ENCODE data around the gene ADRA2B.
"Not testable (repeated sequence)": the region's sequence is repeated elsewhere in the genome, so short reads cannot be mapped to it uniquely, and the experiment has no call there.

ADRA2B gene

DNA sequence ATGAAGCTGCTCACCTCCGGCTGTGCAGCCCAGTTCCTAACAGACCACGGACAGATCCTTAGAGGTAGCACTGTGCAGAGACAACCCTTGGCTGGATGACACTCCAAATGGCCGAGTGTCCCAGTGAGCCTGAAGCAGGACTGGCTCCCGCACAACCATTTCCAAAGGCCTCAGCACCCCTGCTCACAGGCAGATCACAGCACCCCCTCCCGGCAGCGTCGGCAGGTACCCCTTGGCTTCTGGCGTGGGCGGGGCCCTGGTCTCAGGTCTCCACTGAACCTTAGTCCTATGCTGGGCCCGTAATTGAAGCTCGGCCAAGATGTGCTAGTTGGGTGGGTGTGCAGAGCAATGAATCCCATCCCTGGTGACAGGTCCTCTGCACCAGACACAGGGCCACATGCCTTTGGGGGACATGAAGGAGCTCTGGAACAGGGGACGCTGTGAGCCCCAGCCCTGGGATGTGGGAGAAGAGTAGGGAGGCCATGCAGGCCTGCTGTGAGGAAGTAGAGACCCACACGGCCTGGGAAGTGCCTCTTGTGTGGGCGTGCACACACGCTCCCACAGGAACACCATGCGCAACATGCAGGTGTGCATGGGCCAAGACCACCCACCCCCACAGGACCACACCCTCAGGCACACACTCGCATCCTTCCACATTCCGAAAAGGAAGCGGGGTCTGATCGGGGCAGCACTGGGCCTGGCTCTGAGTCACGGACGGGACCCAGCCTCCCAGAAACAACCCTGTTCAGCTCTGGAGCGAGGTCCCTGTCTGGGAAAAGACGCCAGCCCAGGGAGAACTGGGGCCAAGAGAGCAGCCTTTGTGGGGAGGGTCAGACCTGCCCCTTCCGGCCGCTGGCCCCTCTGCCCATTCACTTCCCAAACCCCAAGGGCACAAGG, 26.1 kb upstream of the ADRA2B start:
- Histone ChIP-seq H3K9me3 (ENCODE audit: control insufficient read depth in 2 of 2, low read length in 2 of 2) (no peaks in the 10 kb centered on the region), H3K27me3 (ENCODE audit: control insufficient read depth in 1 of 2, insufficient read depth in 2 of 2, low read length in 2 of 2) (peaks cover 3 to 8% of the 10 kb centered on the region in 2 donors), H3K36me3 (ENCODE audit: control insufficient read depth in 2 of 2, insufficient read depth in 2 of 2, low read length in 2 of 2) (no peaks in the 10 kb centered on the region), H3K4me1 (ENCODE audit: control insufficient read depth, insufficient read depth, low read length) (peaks cover 12% of the 10 kb centered on the region), H3K27ac (ENCODE audit: low read length) (no peak overlapping the region), H3K9ac (ENCODE audit: low read length in 2 of 2) (no peak overlapping the region), H3K4me3 (ENCODE audit: low read length in 2 of 2) (no peak overlapping the region)

DNA sequence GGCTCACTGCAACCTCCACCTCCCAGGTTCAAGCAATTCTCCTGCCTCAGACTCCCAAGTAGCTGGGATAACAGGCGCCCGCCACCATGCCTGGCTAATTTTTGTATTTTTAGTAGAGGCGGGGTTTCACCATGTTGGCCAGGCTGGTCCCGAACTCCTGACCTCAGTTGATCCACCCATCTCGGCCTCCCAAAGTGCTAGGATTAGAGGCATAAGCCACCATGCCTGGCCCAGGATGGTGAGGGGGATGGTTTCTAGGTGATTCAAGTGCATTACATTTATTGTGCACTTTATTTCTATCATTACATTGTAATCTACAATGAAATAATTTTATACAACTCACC, 25.2 kb upstream of the ADRA2B start:
- H3K36me3 ChIP-seq (ENCODE audit: control insufficient read depth in 2 of 2, insufficient read depth in 2 of 2, low read length in 2 of 2); H3K9me3 ChIP-seq (ENCODE audit: control insufficient read depth in 2 of 2, low read length in 2 of 2); H3K4me3 ChIP-seq (ENCODE audit: low read length in 2 of 2); H3K27ac ChIP-seq (ENCODE audit: low read length); H3K9ac ChIP-seq (ENCODE audit: low read length in 2 of 2): not testable (repeated sequence)
- H3K27me3 ChIP-seq (ENCODE audit: control insufficient read depth in 1 of 2, insufficient read depth in 2 of 2, low read length in 2 of 2), result peaks cover 3 to 12% of the 10 kb centered on the region in 2 donors
- H3K4me1 ChIP-seq (ENCODE audit: control insufficient read depth, insufficient read depth, low read length), result peaks cover 12% of the 10 kb centered on the region

GRCh38 chr2:96140941-96141623, 24.7 kb upstream of the ADRA2B start:
- H3K9ac ChIP-seq (ENCODE audit: low read length in 2 of 2), result no peak overlapping the region
- peaks cover 12% of the 10 kb centered on the region for H3K4me1 ChIP-seq (ENCODE audit: control insufficient read depth, insufficient read depth, low read length)
- H3K9me3 ChIP-seq (ENCODE audit: control insufficient read depth in 2 of 2, low read length in 2 of 2), result no peaks in the 10 kb centered on the region
- H3K36me3 ChIP-seq (ENCODE audit: control insufficient read depth in 2 of 2, insufficient read depth in 2 of 2, low read length in 2 of 2), result no peaks in the 10 kb centered on the region
- H3K27me3 ChIP-seq (ENCODE audit: control insufficient read depth in 1 of 2, insufficient read depth in 2 of 2, low read length in 2 of 2), result peaks cover 3 to 16% of the 10 kb centered on the region in 2 donors
- no peak overlapping the region for H3K4me3 ChIP-seq (ENCODE audit: low read length in 2 of 2)
- H3K27ac ChIP-seq (ENCODE audit: low read length), result no peak overlapping the region

GRCh38 chr2:96139181-96139758, 22.9 kb upstream of the ADRA2B start:
- Histone ChIP-seq H3K4me3 (ENCODE audit: low read length in 2 of 2) (no peak overlapping the region), H3K36me3 (ENCODE audit: control insufficient read depth in 2 of 2, insufficient read depth in 2 of 2, low read length in 2 of 2) (no peaks in the 10 kb centered on the region), H3K27ac (ENCODE audit: low read length) (no peak overlapping the region), H3K9ac (ENCODE audit: low read length in 2 of 2) (no peak overlapping the region), H3K27me3 (ENCODE audit: control insufficient read depth in 1 of 2, insufficient read depth in 2 of 2, low read length in 2 of 2) (peaks cover 5 to 20% of the 10 kb centered on the region in 2 donors), H3K4me1 (ENCODE audit: control insufficient read depth, insufficient read depth, low read length) (peaks cover 2% of the 10 kb centered on the region), H3K9me3 (ENCODE audit: control insufficient read depth in 2 of 2, low read length in 2 of 2) (no peaks in the 10 kb centered on the region)

GRCh38 chr2:96138179-96139145, 22.1 kb upstream of the ADRA2B start, which contains the start of gene ASTL:
Gene ASTL (minus strand): TSS chr2:96138502. CDS start chr2:96138436, 66 bp downstream.
- H3K9ac ChIP-seq (ENCODE audit: low read length in 2 of 2), result no peak within 1 kb of the TSS
- H3K27ac ChIP-seq (ENCODE audit: low read length), result no peak within 1 kb of the TSS
- no peaks in the 10 kb centered on the region for H3K4me1 ChIP-seq (ENCODE audit: control insufficient read depth, insufficient read depth, low read length)
- peaks cover 5 to 20% of the 10 kb centered on the region in 2 donors for H3K27me3 ChIP-seq (ENCODE audit: control insufficient read depth in 1 of 2, insufficient read depth in 2 of 2, low read length in 2 of 2)
- H3K36me3 ChIP-seq (ENCODE audit: control insufficient read depth in 2 of 2, insufficient read depth in 2 of 2, low read length in 2 of 2), result no peaks in the 10 kb centered on the region
- no peaks in the 10 kb centered on the region for H3K9me3 ChIP-seq (ENCODE audit: control insufficient read depth in 2 of 2, low read length in 2 of 2)
- no peak within 1 kb of the TSS for H3K4me3 ChIP-seq (ENCODE audit: low read length in 2 of 2)

DNA sequence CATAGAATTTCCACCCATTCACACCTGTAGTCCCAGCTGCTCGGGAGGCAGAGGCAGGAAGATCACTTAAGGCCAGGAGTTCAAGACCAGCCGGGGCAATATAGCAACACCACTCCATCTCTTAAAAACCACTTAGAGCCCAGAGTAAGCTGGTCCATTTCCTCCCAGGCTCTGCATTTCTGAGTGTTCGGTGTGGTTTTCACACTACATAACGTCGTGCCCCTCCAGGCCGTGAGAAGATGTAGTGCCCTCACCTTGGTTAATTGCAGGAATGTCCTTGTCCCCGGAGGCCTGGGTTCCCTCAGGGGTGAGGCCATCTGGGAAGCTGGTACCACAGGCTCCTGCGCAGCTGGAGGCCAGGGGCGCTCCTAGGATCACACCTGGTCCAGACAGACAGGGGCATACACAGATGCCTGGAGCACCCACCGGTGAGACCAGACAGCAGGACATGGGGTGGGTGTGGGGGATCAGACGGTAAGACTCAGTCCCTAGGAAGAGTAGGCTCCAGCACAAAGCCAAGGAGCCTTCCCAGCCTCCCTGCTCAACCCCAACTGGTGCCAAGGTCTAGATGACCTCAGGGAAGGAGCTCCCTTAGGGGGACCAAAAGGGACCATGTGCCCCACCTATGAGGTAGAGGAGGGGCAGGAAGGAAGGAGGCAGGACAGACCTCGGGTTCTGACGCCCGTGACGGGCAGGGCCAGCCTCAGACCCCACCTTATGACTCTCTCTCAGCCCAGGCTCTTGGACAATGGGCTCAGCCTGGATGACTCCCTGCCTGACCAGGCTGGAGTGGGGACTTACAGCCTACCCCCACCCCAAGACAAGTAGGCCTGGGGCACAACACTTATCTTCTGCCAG, 21.2 kb upstream of the ADRA2B start:
- no peak overlapping the region for H3K9ac ChIP-seq (ENCODE audit: low read length in 2 of 2)
- H3K36me3 ChIP-seq (ENCODE audit: control insufficient read depth in 2 of 2, insufficient read depth in 2 of 2, low read length in 2 of 2), result no peaks in the 10 kb centered on the region
- no peaks in the 10 kb centered on the region for H3K9me3 ChIP-seq (ENCODE audit: control insufficient read depth in 2 of 2, low read length in 2 of 2)
- H3K27ac ChIP-seq (ENCODE audit: low read length), result no peak overlapping the region
- H3K27me3 ChIP-seq (ENCODE audit: control insufficient read depth in 1 of 2, insufficient read depth in 2 of 2, low read length in 2 of 2), result peaks cover 8 to 20% of the 10 kb centered on the region in 2 donors
- no peak overlapping the region for H3K4me3 ChIP-seq (ENCODE audit: low read length in 2 of 2)
- no peaks in the 10 kb centered on the region for H3K4me1 ChIP-seq (ENCODE audit: control insufficient read depth, insufficient read depth, low read length)

DNA sequence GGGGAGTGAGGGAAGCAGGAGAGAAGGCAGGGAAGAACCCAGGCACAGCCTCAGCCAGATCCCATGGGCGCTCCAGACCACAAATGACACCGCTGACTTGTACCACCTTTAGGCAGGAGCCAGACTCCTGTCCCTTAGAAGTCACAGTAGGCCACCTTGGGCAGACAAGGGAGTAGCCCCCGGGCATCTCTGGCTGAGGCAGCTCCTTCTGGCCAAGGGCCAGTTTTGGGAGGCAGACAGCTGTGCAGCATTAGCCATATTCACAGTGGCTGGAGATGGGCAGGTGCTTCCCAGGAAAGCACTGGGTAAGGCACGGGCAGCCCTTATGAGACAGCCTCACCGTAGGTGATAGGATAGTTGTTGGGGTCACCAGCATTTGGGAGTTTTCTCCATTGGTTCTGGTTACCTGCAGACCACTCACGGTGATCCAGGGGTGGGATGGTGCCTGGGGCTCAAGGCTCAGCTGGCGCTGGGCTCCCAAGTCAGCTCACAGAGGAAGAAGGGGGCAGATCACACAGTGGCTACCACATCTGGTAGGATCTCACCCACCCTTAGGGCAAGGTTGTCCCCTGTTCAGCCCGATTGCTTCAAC, 19.9 kb upstream of the ADRA2B start:
- no peaks in the 10 kb centered on the region for H3K9me3 ChIP-seq (ENCODE audit: control insufficient read depth in 2 of 2, low read length in 2 of 2)
- peaks cover 10 to 20% of the 10 kb centered on the region in 2 donors for H3K27me3 ChIP-seq (ENCODE audit: control insufficient read depth in 1 of 2, insufficient read depth in 2 of 2, low read length in 2 of 2)
- no peak overlapping the region for H3K9ac ChIP-seq (ENCODE audit: low read length in 2 of 2)
- H3K4me1 ChIP-seq (ENCODE audit: control insufficient read depth, insufficient read depth, low read length), result no peaks in the 10 kb centered on the region
- H3K27ac ChIP-seq (ENCODE audit: low read length), result no peak overlapping the region
- H3K4me3 ChIP-seq (ENCODE audit: low read length in 2 of 2), result no peak overlapping the region
- no peaks in the 10 kb centered on the region for H3K36me3 ChIP-seq (ENCODE audit: control insufficient read depth in 2 of 2, insufficient read depth in 2 of 2, low read length in 2 of 2)

DNA sequence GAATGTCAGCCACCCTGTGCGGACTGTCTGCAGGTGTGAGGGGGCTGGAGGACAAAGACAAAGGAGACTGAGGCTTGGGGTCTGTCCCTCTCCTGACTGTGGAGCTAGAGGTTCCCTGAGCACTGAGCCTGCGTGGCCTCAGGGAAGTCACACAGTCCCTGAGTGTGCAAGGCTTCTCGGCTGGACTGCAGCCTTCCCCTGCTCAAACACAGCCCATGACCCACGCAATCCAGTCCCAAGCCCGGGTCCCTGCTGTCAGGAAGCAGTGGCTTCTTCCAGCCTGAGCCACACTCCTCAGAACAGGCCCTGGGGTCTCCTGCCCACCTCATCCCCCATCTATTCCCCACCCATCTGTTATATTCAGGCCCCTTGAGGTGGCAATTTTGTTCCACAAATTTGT, 19.2 kb upstream of the ADRA2B start:
- peaks cover 10 to 20% of the 10 kb centered on the region in 2 donors for H3K27me3 ChIP-seq (ENCODE audit: control insufficient read depth in 1 of 2, insufficient read depth in 2 of 2, low read length in 2 of 2)
- no peaks in the 10 kb centered on the region for H3K9me3 ChIP-seq (ENCODE audit: control insufficient read depth in 2 of 2, low read length in 2 of 2)
- no peak overlapping the region for H3K27ac ChIP-seq (ENCODE audit: low read length)
- H3K4me1 ChIP-seq (ENCODE audit: control insufficient read depth, insufficient read depth, low read length), result no peaks in the 10 kb centered on the region
- no peak overlapping the region for H3K4me3 ChIP-seq (ENCODE audit: low read length in 2 of 2)
- no peaks in the 10 kb centered on the region for H3K36me3 ChIP-seq (ENCODE audit: control insufficient read depth in 2 of 2, insufficient read depth in 2 of 2, low read length in 2 of 2)
- H3K9ac ChIP-seq (ENCODE audit: low read length in 2 of 2), result no peak overlapping the region

- Histone ChIP-seq H3K4me1 (ENCODE audit: control insufficient read depth, insufficient read depth, low read length) (no peaks in the 10 kb centered on the region), H3K27me3 (ENCODE audit: control insufficient read depth in 1 of 2, insufficient read depth in 2 of 2, low read length in 2 of 2) (peaks cover 12 to 20% of the 10 kb centered on the region in 2 donors), H3K27ac (ENCODE audit: low read length) (no peak overlapping the region), H3K9me3 (ENCODE audit: control insufficient read depth in 2 of 2, low read length in 2 of 2) (no peaks in the 10 kb centered on the region), H3K9ac (ENCODE audit: low read length in 2 of 2) (no peak overlapping the region), H3K36me3 (ENCODE audit: control insufficient read depth in 2 of 2, insufficient read depth in 2 of 2, low read length in 2 of 2) (no peaks in the 10 kb centered on the region), H3K4me3 (ENCODE audit: low read length in 2 of 2) (no peak overlapping the region)
These were observed 18.8 kb upstream of the ADRA2B start for GRCh38 chr2:96135171-96135570.
